ENCODE measurements around the gene EIF4E.
A peak's percentile ranks its signal among the peaks of the same experiment; 100 is the strongest.
"Not testable (repeated sequence)": the region's sequence is repeated elsewhere in the genome, so short reads cannot be mapped to it uniquely, and the experiment has no call there.

EIF4E gene

GRCh38 chr4:98935633-98936032 lies 6.7 kb upstream of the EIF4E start:
- Histone ChIP-seq H3K27me3 (ENCODE audit: insufficient read depth, low read length, poor library complexity, severe bottlenecking) (no peaks in the 10 kb centered on the region), H3F3A (ENCODE audit: low read depth) (no peaks in the 10 kb centered on the region), H3K9me3 (ENCODE audit: insufficient read depth, low read depth, low read length) (no peaks in the 10 kb centered on the region), H3K4me1 (ENCODE audit: insufficient read depth, low read length, poor library complexity, severe bottlenecking) (peaks cover 12% of the 10 kb centered on the region), H3K36me3 (ENCODE audit: insufficient read depth, low read length) (no peaks in the 10 kb centered on the region), H2AFZ (ENCODE audit: low read length) (no peak overlapping the region), H3K4me3 (ENCODE audit: low read length, poor library complexity, severe bottlenecking) (no peak overlapping the region), H3K4me2 (ENCODE audit: low read depth, low read length, poor library complexity, severe bottlenecking) (no peak overlapping the region), H3K9ac (ENCODE audit: low read depth, low read length, poor library complexity, severe bottlenecking) (no peak overlapping the region), H4K20me1 (ENCODE audit: insufficient read depth, low read length, poor library complexity, severe bottlenecking) (no peaks in the 10 kb centered on the region), H3K79me2 (ENCODE audit: insufficient read depth, low read length) (no peaks in the 10 kb centered on the region), H3K9me2 (replicated peaks; ENCODE audit: low read depth, low read length) (no peaks in the 10 kb centered on the region)
- no peak for TF ChIP-seq EZH2phosphoT487 (IDR thresholded peaks at IDR 0.05; ENCODE audit: borderline replicate concordance)
- no peak for TF ChIP-seq CTCF (conservative IDR thresholded peaks at IDR 0.05; ENCODE audit: low read length)

- H4K20me1 ChIP-seq (ENCODE audit: insufficient read depth, low read length, poor library complexity, severe bottlenecking); H2AFZ ChIP-seq (ENCODE audit: low read length); H3K9ac ChIP-seq (ENCODE audit: low read depth, low read length, poor library complexity, severe bottlenecking); H3K9me3 ChIP-seq (ENCODE audit: insufficient read depth, low read depth, low read length); H3K27me3 ChIP-seq (ENCODE audit: insufficient read depth, low read length, poor library complexity, severe bottlenecking); H3K79me2 ChIP-seq (ENCODE audit: insufficient read depth, low read length); H3K4me3 ChIP-seq (ENCODE audit: low read length, poor library complexity, severe bottlenecking); H3F3A ChIP-seq (ENCODE audit: low read depth); H3K9me2 ChIP-seq (replicated peaks; ENCODE audit: low read depth, low read length); H3K4me2 ChIP-seq (ENCODE audit: low read depth, low read length, poor library complexity, severe bottlenecking); H3K36me3 ChIP-seq (ENCODE audit: insufficient read depth, low read length): not testable (repeated sequence)
- peaks cover 12% of the 10 kb centered on the region for H3K4me1 ChIP-seq (ENCODE audit: insufficient read depth, low read length, poor library complexity, severe bottlenecking)
Measured at GRCh38 chr4:98934851-98935250, 5.9 kb upstream of the EIF4E start.

- Histone ChIP-seq H3K9ac (ENCODE audit: low read depth, low read length, poor library complexity, severe bottlenecking) (no peak overlapping the region), H3K4me1 (ENCODE audit: insufficient read depth, low read length, poor library complexity, severe bottlenecking) (peaks cover 9% of the 10 kb centered on the region), H2AFZ (ENCODE audit: low read length) (no peak overlapping the region), H3K9me3 (ENCODE audit: insufficient read depth, low read depth, low read length) (no peaks in the 10 kb centered on the region), H3F3A (ENCODE audit: low read depth) (no peaks in the 10 kb centered on the region), H3K27me3 (ENCODE audit: insufficient read depth, low read length, poor library complexity, severe bottlenecking) (no peaks in the 10 kb centered on the region), H3K4me3 (ENCODE audit: low read length, poor library complexity, severe bottlenecking) (no peak overlapping the region), H3K9me2 (replicated peaks; ENCODE audit: low read depth, low read length) (no peaks in the 10 kb centered on the region), H3K36me3 (ENCODE audit: insufficient read depth, low read length) (no peaks in the 10 kb centered on the region), H3K79me2 (ENCODE audit: insufficient read depth, low read length) (peaks cover 19% of the 10 kb centered on the region), H3K4me2 (ENCODE audit: low read depth, low read length, poor library complexity, severe bottlenecking) (no peak overlapping the region), H4K20me1 (ENCODE audit: insufficient read depth, low read length, poor library complexity, severe bottlenecking) (peaks cover 5% of the 10 kb centered on the region)
- TF ChIP-seq EZH2phosphoT487 (IDR thresholded peaks at IDR 0.05; ENCODE audit: borderline replicate concordance) (no peak), CTCF (conservative IDR thresholded peaks at IDR 0.05; ENCODE audit: low read length) (no peak)
Measured at GRCh38 chr4:98932539-98932938, 3.6 kb upstream of the EIF4E start.

- H3K4me3 ChIP-seq (ENCODE audit: low read length, poor library complexity, severe bottlenecking): peak overlapping the region; percentile 95
- no peak overlapping the region for H2AFZ ChIP-seq (ENCODE audit: low read length)
- peak overlapping the region; percentile 89 for H3K9ac ChIP-seq (ENCODE audit: low read depth, low read length, poor library complexity, severe bottlenecking)
- H3K9me2 ChIP-seq (replicated peaks; ENCODE audit: low read depth, low read length): no peaks in the 10 kb centered on the region
- H3K4me1 ChIP-seq (ENCODE audit: insufficient read depth, low read length, poor library complexity, severe bottlenecking): peaks cover 23% of the 10 kb centered on the region
- no peak for TF ChIP-seq CTCF (conservative IDR thresholded peaks at IDR 0.05; ENCODE audit: low read length)
- no peak for TF ChIP-seq EZH2phosphoT487 (IDR thresholded peaks at IDR 0.05; ENCODE audit: borderline replicate concordance)
- H3K36me3 ChIP-seq (ENCODE audit: insufficient read depth, low read length): no peaks in the 10 kb centered on the region
- H3K9me3 ChIP-seq (ENCODE audit: insufficient read depth, low read depth, low read length): no peaks in the 10 kb centered on the region
- H4K20me1 ChIP-seq (ENCODE audit: insufficient read depth, low read length, poor library complexity, severe bottlenecking): peaks cover 26% of the 10 kb centered on the region
- peak overlapping the region; percentile 89 for H3K4me2 ChIP-seq (ENCODE audit: low read depth, low read length, poor library complexity, severe bottlenecking)
- H3K79me2 ChIP-seq (ENCODE audit: insufficient read depth, low read length): peaks cover 40% of the 10 kb centered on the region
- H3F3A ChIP-seq (ENCODE audit: low read depth): no peaks in the 10 kb centered on the region
- H3K27me3 ChIP-seq (ENCODE audit: insufficient read depth, low read length, poor library complexity, severe bottlenecking): no peaks in the 10 kb centered on the region
Measured at GRCh38 chr4:98930311-98930865, 1.5 kb upstream of the EIF4E start.
